GM23338 (cell line): ENCODE measurements around the gene GPR149.

Source experiments
- EZH2phosphoT487 ChIP-seq: fragments of 200-600 bp; sonication (generic); IDR thresholded peaks from one replicate; pipeline ENCODE4 v1.8.1; 2018; ENCODE audit warnings: antibody characterized with exemption; ENCODE audit not compliant: unreplicated experiment
- TF ChIP-seq, protein P1 (sequence below), 2 experiments: fragments of 200-600 bp in 1 of 2; sonication (generic) in 1 of 2; conservative IDR thresholded peaks; 2 replicates each; pipeline versions ENCODE4 v1.5.1 to v1.6.1; 2016 to 2017; ENCODE audit warnings: antibody characterized with exemption in 2 of 2, low read depth in 2 of 2, mild to moderate bottlenecking in 2 of 2, moderate library complexity in 1 of 2

DNA sequence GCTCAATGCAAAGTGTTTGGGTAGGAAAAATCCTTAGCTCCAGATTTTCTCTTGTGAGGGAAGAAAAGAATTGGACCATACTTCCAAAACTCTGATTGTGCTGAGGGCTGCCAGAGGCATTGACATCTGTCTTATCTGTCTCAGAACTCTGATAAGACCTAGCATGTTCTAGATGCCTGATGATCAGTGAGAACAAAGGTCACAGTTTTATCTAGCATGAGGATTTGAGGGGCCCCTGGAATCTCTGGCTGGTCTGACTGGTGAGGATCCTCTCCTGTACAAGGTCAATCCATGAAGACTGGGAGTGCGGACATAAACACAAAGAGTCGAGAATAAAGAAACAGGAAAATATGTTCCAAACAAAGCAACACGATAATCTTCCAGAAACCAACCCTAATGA is 40.1 kb downstream of the GPR149 start:
- TF ChIP-seq, protein P1, sequence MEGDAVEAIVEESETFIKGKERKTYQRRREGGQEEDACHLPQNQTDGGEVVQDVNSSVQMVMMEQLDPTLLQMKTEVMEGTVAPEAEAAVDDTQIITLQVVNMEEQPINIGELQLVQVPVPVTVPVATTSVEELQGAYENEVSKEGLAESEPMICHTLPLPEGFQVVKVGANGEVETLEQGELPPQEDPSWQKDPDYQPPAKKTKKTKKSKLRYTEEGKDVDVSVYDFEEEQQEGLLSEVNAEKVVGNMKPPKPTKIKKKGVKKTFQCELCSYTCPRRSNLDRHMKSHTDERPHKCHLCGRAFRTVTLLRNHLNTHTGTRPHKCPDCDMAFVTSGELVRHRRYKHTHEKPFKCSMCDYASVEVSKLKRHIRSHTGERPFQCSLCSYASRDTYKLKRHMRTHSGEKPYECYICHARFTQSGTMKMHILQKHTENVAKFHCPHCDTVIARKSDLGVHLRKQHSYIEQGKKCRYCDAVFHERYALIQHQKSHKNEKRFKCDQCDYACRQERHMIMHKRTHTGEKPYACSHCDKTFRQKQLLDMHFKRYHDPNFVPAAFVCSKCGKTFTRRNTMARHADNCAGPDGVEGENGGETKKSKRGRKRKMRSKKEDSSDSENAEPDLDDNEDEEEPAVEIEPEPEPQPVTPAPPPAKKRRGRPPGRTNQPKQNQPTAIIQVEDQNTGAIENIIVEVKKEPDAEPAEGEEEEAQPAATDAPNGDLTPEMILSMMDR (conservative IDR thresholded peaks at IDR 0.05; ENCODE audit: low read depth in 2 of 2) = no peak
- TF ChIP-seq EZH2phosphoT487 = no peak
